Measurements from ENCODE around the gene ALLC. TPM values are rescaled to one million over a fixed set of nuclear protein-coding genes. Genes with fewer than 3 reads are reported as not detected.

ALLC gene
- total and polyA plus RNA-seq, 10 donors: not detected

- no peak for DNase-seq
- Histone ChIP-seq H3K27me3 (replicated peaks in 1 of 7) (peaks cover 0 to 13% (median 0%) of the 10 kb centered on the region in 7 donors), H3K4me3 (no peak overlapping the region), H3K4me1 (peaks cover 0 to 11% (median 6%) of the 10 kb centered on the region in 6 donors), H3K36me3 (no peaks in the 10 kb centered on the region), H3K27ac (no peak overlapping the region), H3K9me3 (peaks cover 0 to 9% (median 2%) of the 10 kb centered on the region in 8 donors)
- no peak for TF ChIP-seq POLR2A (IDR thresholded peaks at IDR 0.05)
- no peak for TF ChIP-seq POLR2AphosphoS5 (IDR thresholded peaks at IDR 0.05)
- TF ChIP-seq, protein P1, sequence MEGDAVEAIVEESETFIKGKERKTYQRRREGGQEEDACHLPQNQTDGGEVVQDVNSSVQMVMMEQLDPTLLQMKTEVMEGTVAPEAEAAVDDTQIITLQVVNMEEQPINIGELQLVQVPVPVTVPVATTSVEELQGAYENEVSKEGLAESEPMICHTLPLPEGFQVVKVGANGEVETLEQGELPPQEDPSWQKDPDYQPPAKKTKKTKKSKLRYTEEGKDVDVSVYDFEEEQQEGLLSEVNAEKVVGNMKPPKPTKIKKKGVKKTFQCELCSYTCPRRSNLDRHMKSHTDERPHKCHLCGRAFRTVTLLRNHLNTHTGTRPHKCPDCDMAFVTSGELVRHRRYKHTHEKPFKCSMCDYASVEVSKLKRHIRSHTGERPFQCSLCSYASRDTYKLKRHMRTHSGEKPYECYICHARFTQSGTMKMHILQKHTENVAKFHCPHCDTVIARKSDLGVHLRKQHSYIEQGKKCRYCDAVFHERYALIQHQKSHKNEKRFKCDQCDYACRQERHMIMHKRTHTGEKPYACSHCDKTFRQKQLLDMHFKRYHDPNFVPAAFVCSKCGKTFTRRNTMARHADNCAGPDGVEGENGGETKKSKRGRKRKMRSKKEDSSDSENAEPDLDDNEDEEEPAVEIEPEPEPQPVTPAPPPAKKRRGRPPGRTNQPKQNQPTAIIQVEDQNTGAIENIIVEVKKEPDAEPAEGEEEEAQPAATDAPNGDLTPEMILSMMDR (IDR thresholded peaks at IDR 0.05 in 8 of 11, conservative IDR thresholded peaks at IDR 0.05 in 3 of 11): no peak
- intact Hi-C loops (cut with DNase I; ENCODE audit: low total_unique reads): no loop called here
- 77 to 80% (median 79%) methylated on average over 23 of the region's 23 CpGs for WGBS, 5 donors
Measured at GRCh38 chr2:3725458-3726250, 67.7 kb downstream of the ALLC start.

GRCh38 chr2:3726511-3726910, 68.5 kb downstream of the ALLC start:
- TF ChIP-seq POLR2A (IDR thresholded peaks at IDR 0.05): no peak
- TF ChIP-seq, protein P1 (IDR thresholded peaks at IDR 0.05 in 8 of 11, conservative IDR thresholded peaks at IDR 0.05 in 3 of 11): no peak
- DNase-seq: no peak
- intact Hi-C loops (cut with DNase I; ENCODE audit: low total_unique reads): no loop called here
- Histone ChIP-seq H3K4me3 (no peak overlapping the region), H3K4me1 (peaks cover 0 to 11% (median 6%) of the 10 kb centered on the region in 6 donors), H3K36me3 (no peaks in the 10 kb centered on the region), H3K9me3 (peaks cover 0 to 2% (median 0%) of the 10 kb centered on the region in 8 donors), H3K27me3 (replicated peaks in 1 of 7) (peaks cover 0 to 13% (median 0%) of the 10 kb centered on the region in 7 donors), H3K27ac (no peak overlapping the region)
- WGBS, 5 donors: 90 to 97% (median 91%) methylated on average over 10 of the region's 10 CpGs

- H3K36me3 ChIP-seq: no peaks in the 10 kb centered on the region
- TF ChIP-seq POLR2A (IDR thresholded peaks at IDR 0.05) (no peak), POLR2AphosphoS5 (IDR thresholded peaks at IDR 0.05) (no peak)
- TF ChIP-seq, protein P1 (IDR thresholded peaks at IDR 0.05 in 8 of 11, conservative IDR thresholded peaks at IDR 0.05 in 3 of 11): no peak
- 67 to 79% (median 75%) methylated on average over 12 of the region's 12 CpGs for WGBS, 5 donors
- H3K4me1 ChIP-seq: peaks cover 0 to 11% (median 6%) of the 10 kb centered on the region in 6 donors
- H3K27me3 ChIP-seq (replicated peaks in 1 of 7): peaks cover 0 to 13% (median 0%) of the 10 kb centered on the region in 7 donors
- intact Hi-C loops (cut with DNase I; ENCODE audit: low total_unique reads): no loop called here
- H3K4me3 ChIP-seq: no peak overlapping the region
- no peaks in the 10 kb centered on the region for H3K9me3 ChIP-seq
- no peak for DNase-seq
- H3K27ac ChIP-seq: no peak overlapping the region
Measured at GRCh38 chr2:3727397-3728045, 69.5 kb downstream of the ALLC start.
